Endothelial cell of umbilical vein (primary cell): ENCODE results near the gene PDLIM1. TPM values are rescaled to one million over a fixed set of nuclear protein-coding genes. Genes with fewer than 3 reads are reported as not detected.

Source experiments
- BruUV-seq: library from RNA; stranded (reverse); fragments of 400-500 nt; replicated peaks from 2 replicates; lab custom pipeline; 2021; lab: Mats Ljungman, UMichigan
- CTCF ChIA-PET: fragments of 300-600, 350-600 bp; sonication (Branson Sonifier 250); formaldehyde crosslinking; loops from one replicate; lab custom pipeline; 2021; ENCODE audit warnings: antibody characterized with exemption, inconsistent platforms; lab: Charles Lee
- POLR2A ChIA-PET: fragments of 300-600, 350-600 bp; sonication (Branson Sonifier 250); formaldehyde crosslinking; loops from one replicate; lab custom pipeline; 2021; ENCODE audit warnings: antibody characterized with exemption, inconsistent platforms; lab: Charles Lee
- DNase-seq: peaks from one replicate; pipeline ENCODE4 v3.0.0-alpha.2; 2011; ENCODE audit warnings: low read depth, low spot score
- FAIRE-seq: peaks from 2 replicates; lab custom pipeline; 2011; peaks lifted over from hg19 to GRCh38; lab: Jason Lieb, UNC
- H2AFZ ChIP-seq: 2 replicates; pipeline ENCODE4 v1.6.0; 2012; ENCODE audit warnings: low read depth, low read length, control low read depth, inconsistent platforms
- H3K27ac ChIP-seq: 2 replicates; pipeline ENCODE4 v1.5.1; 2011; ENCODE audit warnings: low read depth, mild to moderate bottlenecking, control low read depth, low read length, moderate library complexity; ENCODE audit not compliant: insufficient read depth
- H3K27me3 ChIP-seq, 2 experiments: 2 replicates each; pipeline versions ENCODE4 v1.6.0 to v1.6.1; 2011; ENCODE audit warnings: low read length in 2 of 2, mixed read lengths in 1 of 2; ENCODE audit not compliant: control insufficient read depth in 2 of 2, insufficient read depth in 2 of 2
- H3K36me3 ChIP-seq, 2 experiments: 2 replicates in 1 of 2; 3 replicates in 1 of 2; pipeline ENCODE4 v1.5.1; 2011; ENCODE audit warnings: low read length in 2 of 2, mild to moderate bottlenecking in 1 of 2, moderate library complexity in 1 of 2; ENCODE audit not compliant: control insufficient read depth in 2 of 2, insufficient read depth in 2 of 2; ENCODE audit errors: extremely low read depth in 1 of 2
- H3K4me1 ChIP-seq: 3 replicates; pipeline ENCODE4 v1.5.1; 2011; ENCODE audit warnings: mild to moderate bottlenecking, low read length; ENCODE audit not compliant: control insufficient read depth, insufficient read depth; ENCODE audit errors: extremely low read depth
- H3K4me2 ChIP-seq: 2 replicates; pipeline ENCODE4 v1.6.1; 2011; ENCODE audit warnings: low read length, control low read depth, mixed read lengths; ENCODE audit not compliant: insufficient read depth
- H3K4me3 ChIP-seq, 3 experiments: fragments of 200-600 bp in 1 of 3; sonication (generic), shearing (Covaris generic) in 1 of 3; replicated peaks in 1 of 3; 2 replicates each; pipeline ENCODE4 v1.5.1; 2011 to 2016; ENCODE audit warnings: control low read depth in 3 of 3, low read length in 3 of 3, mild to moderate bottlenecking in 2 of 3, inconsistent platforms in 1 of 3, low read depth in 1 of 3, moderate library complexity in 1 of 3; ENCODE audit not compliant: insufficient read depth in 1 of 3
- H3K79me2 ChIP-seq: 2 replicates; pipeline ENCODE4 v1.6.0; 2012; ENCODE audit warnings: low read length, inconsistent platforms; ENCODE audit not compliant: control insufficient read depth, insufficient read depth
- H3K9ac ChIP-seq: replicated peaks from 2 replicates; pipeline ENCODE3; 2011; ENCODE audit warnings: low read length, control low read depth; ENCODE audit not compliant: insufficient read depth; ENCODE audit errors: extremely low read depth
- H3K9me1 ChIP-seq: replicated peaks from 3 replicates; pipeline ENCODE4 v1.6.0; 2011; ENCODE audit warnings: mild to moderate bottlenecking, low read length; ENCODE audit not compliant: control insufficient read depth, insufficient read depth; ENCODE audit errors: extremely low read depth
- H3K9me3 ChIP-seq: replicated peaks from 2 replicates; pipeline ENCODE4 v1.5.1; 2012; ENCODE audit warnings: low read length, inconsistent platforms; ENCODE audit not compliant: control insufficient read depth, insufficient read depth
- H4K20me1 ChIP-seq: replicated peaks from 2 replicates; pipeline ENCODE3; 2011; ENCODE audit warnings: mild to moderate bottlenecking, low read length; ENCODE audit not compliant: control insufficient read depth, insufficient read depth; ENCODE audit errors: extremely low read depth
- CTCF ChIP-seq, 2 donors: IDR thresholded peaks; 1 replicate in 1 of 2; 2 replicates in 1 of 2; pipeline ENCODE4 v1.5.1; 2011; ENCODE audit warnings: low read length in 2 of 2, mild to moderate bottlenecking in 2 of 2, moderate library complexity in 2 of 2, control low read depth in 1 of 2, inconsistent platforms in 1 of 2, low read depth in 1 of 2; ENCODE audit not compliant: insufficient read depth in 1 of 2; ENCODE audit errors: extremely low read depth in 1 of 2
- EZH2 ChIP-seq: IDR thresholded peaks from 2 replicates; pipeline ENCODE4 v1.6.1; 2012; ENCODE audit warnings: borderline replicate concordance, low read depth, mild to moderate bottlenecking, moderate library complexity, low read length, inconsistent platforms; ENCODE audit not compliant: severe bottlenecking
- MYC ChIP-seq: IDR thresholded peaks from one replicate; pipeline ENCODE4 v1.6.1; 2011; ENCODE audit warnings: mild to moderate bottlenecking, low read depth, low read length
- POLR2A ChIP-seq: IDR thresholded peaks from 2 replicates; pipeline ENCODE4 v1.6.1; 2012; ENCODE audit warnings: low read depth, mild to moderate bottlenecking, control low read depth, low read length
- dilution Hi-C: fragments of 300-500 bp; cut with MboI; formaldehyde crosslinking; loops from one replicate; pipeline ENCODE4 v1.15.0; 2019; ENCODE audit warnings: low sequenced_read_pairs; ENCODE audit not compliant: extremely low pct_ligation_motif_present
- intact Hi-C: fragments of 100-400 bp; cut with micrococcal nuclease; formaldehyde crosslinking; loops from one replicate; pipeline ENCODE4 v1.10.0; 2022
- polyA plus RNA-seq, 4 experiments: library from polyadenylated mRNA; depleted of rRNA in 3 of 4; stranded (reverse) in 3 of 4; unstranded in 1 of 4; fragments of >200 nt; gene quantifications; 2 replicates each; pipeline versions ENCODE4 v1.2.1 to v1.2.3, GENCODE V29; 2011 to 2012; ENCODE audit warnings: missing spikeins in 1 of 4
- total RNA-seq: library from RNA; stranded (reverse); gene quantifications from 2 replicates; pipeline ENCODE4 v1.2.3, GENCODE V29; 2021

The PDLIM1 gene
- total and polyA plus RNA-seq, 2 donors (not counting 3 experiments of a cell fraction or from before 2014, with no cell fraction given), result 91.1 to 122 TPM

DNA sequence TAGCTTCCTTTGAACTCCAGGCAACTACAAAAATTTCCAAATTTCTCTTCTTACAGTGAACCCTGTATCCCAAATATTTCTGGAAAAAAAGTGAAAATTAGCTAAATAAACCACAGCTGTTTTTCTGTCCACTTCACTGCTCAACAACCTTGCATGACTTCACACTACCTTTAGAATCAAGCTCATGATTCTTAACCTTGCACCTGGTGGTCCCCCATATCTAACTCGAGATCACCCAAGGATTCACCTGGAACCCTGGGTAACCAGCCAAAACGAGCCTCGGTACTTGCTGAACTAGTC is 47.5 kb downstream of the PDLIM1 start:
- POLR2A ChIA-PET, result interaction anchor here (0.5 to 1.6 kb wide), 2 partner anchors 65 to 123 kb away, joined by 3 to 4 read pairs; no protein-coding TSS in a partner anchor
- intact Hi-C loops, result loop anchor here (1.0 to 10.0 kb wide), 5 partner anchors 35 to 613 kb away; no protein-coding TSS in a partner anchor
- dilution Hi-C loops, result no loop called here

More for the DNA sequence above, 47.5 kb downstream of the PDLIM1 start:
- TF ChIP-seq POLR2A (no peak), CTCF (IDR thresholded peaks at IDR 0.05; ENCODE audit: extremely low read depth in 1 of 2, insufficient read depth in 1 of 2, low read depth in 1 of 2, low read length in 2 of 2) (no peak), MYC (no peak), EZH2 (no peak)
- H3K4me2 ChIP-seq, result no peak overlapping the region
- no peak overlapping the region for H3K27ac ChIP-seq
- H3K9ac ChIP-seq, result no peak overlapping the region
- FAIRE-seq (no peak), DNase-seq (no peak)
- H3K36me3 ChIP-seq, result peaks cover 4 to 31% of the 10 kb centered on the region in 2 experiments
- no peaks in the 10 kb centered on the region for H3K79me2 ChIP-seq
- BruUV-seq, result no TSS peak
- peaks cover 5% of the 10 kb centered on the region for H3K4me1 ChIP-seq
- H4K20me1 ChIP-seq, result no peaks in the 10 kb centered on the region
- H3K9me1 ChIP-seq, result no peaks in the 10 kb centered on the region
- CTCF ChIA-PET, result interaction anchor here (0.6 to 8.3 kb wide), 41 partner anchors 8 to 613 kb away, joined by 3 to 492 read pairs (median 4); no protein-coding TSS in a partner anchor
- no peak overlapping the region for H3K4me3 ChIP-seq
- H3K9me3 ChIP-seq, result no peaks in the 10 kb centered on the region
- no peak overlapping the region for H2AFZ ChIP-seq
- no peaks in the 10 kb centered on the region for H3K27me3 ChIP-seq
